NCI-H345 treated with DMSO at 0.1 percent for 48 hours (cell line): ENCODE results near the gene ZNF709.
"Not testable (repeated sequence)": the region's sequence is repeated elsewhere in the genome, so short reads cannot be mapped to it uniquely, and the experiment has no call there.

Source experiments
- DNase-seq: peaks from one replicate; lab custom pipeline; 2025; ENCODE audit not compliant: unreplicated experiment; lab: John Stamatoyannopoulos, UW

The ZNF709 gene

GRCh38 chr19:12453495-12453894 is 31.1 kb downstream of the ZNF709 start:
- no peak for DNase-seq

- DNase-seq: no peak
Observed at GRCh38 chr19:12450844-12451243, 33.8 kb downstream of the ZNF709 start.

GRCh38 chr19:12448808-12449207 is 35.8 kb downstream of the ZNF709 start:
- no peak for DNase-seq

DNA sequence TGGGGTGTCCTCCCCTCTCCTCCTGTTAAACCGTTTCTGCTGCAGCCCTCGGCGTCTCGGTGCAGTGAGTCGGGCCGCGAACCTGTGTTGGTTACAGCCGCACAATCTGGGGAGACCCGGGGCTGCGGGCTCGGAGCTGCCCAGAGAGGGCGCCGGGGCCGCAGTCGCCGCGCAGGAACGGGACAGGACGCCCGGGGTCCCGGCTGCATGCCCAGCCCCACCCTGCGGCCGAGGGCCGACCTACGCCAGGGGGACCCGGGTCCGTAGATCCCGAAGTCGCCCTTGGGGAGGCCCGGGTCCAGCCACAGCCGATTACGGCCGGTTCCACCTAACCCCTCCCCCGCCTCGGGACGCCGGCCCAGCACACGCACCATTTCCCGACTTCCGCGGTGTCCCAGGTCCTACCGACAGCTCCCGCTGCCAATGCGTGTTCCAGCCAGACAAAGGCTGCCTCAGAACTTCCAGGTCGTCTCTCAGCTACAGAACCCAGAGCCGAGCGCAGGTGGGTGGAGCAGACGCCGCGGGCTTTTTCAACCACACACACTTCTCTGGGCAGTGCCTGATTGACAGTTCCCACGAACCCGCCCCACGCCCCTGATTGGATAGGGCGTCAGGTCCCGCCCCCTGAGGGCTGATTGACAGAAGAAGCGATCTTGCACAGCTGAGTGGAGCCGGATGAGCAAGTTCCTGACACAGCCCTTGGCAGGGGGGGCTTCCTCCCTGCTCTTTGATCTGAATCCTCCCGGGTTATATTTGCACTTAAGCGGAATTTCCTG is 43.9 kb downstream of the ZNF709 start, which contains the start of gene ZNF443:
ZNF443 (minus strand) TSS at position 481 of the 776 bp plus-strand sequence; CDS start at position 374, 107 bp downstream.
- DNase-seq: peak; percentile 81

- DNase-seq: not testable (repeated sequence)
Observed at GRCh38 chr19:12439686-12440540, 44.7 kb downstream of the ZNF709 start.

DNA sequence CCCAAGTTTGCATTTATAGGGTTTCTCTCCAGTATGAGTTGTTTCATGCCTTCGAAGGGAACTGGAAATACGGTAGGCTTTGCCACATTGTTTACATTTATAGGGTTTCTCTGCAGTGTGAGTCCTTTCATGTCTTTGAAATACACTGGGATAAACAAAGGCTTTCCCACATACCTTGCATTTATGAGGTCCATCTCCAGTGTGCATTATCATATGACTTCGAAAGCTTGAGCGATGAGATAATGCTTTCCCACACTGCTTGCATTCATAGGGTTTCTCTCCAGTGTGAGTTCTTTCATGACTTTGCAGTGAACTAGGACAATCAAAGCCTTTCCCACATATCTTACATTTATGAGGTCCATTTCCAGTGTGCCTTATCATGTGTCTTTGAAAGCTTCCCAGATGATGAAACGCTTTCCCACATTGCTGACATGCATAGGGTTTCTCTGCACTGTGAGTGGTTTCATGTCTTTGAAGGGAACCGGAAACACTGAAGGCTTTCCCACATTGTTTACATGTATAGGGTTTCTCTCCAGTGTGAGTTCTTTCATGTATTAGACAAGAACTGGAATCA is 53.8 kb downstream of the ZNF709 start:
- DNase-seq: not testable (repeated sequence)

GRCh38 chr19:12425888-12426274 is 58.7 kb downstream of the ZNF709 start:
- no peak for DNase-seq

DNA sequence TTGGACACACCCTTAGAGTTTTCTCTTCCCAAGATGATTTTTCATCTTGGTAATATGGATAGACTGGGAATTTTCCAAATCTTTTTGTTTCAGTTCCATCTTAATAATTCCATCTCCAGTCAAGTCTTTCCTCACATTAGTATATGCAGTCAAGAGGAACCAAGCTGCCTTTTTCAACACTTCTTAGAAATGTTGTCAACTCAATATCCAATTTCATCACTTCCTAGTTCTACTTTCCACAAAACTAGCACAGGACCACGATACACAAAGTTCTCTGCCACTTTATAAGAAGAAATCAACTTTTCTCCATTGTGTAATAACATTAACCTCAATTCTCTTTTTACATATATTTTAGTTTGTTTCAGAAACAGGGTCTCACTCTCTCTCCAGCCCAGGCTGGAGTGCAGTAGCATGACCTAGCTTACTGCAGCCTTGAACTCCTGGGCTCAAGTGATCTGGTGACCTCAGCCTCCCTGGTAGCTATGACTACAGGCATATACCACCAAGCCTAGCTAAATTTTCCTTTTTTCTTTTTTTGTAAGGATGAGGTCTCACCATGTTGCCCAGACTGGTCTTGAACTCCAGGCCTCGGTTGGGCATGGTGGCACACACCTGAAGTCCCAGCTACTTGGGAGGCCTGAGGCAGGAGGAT is 59.3 kb downstream of the ZNF709 start:
- no peak for DNase-seq

- not testable (repeated sequence) for DNase-seq
Observed at GRCh38 chr19:12417273-12417672, 67.3 kb downstream of the ZNF709 start.

- DNase-seq: no peak
Observed at GRCh38 chr19:12411893-12412292, 72.7 kb downstream of the ZNF709 start.
